Esophagus muscularis mucosa (tissue), 4 donors: ENCODE measurements around the gene SPI1. TPM values are rescaled to one million over a fixed set of nuclear protein-coding genes. Genes with fewer than 3 reads are reported as not detected.

Experiments
- DNase-seq: peaks from one replicate; pipeline ENCODE4 v3.0.0-alpha.2; 2017; ENCODE audit errors: extremely low spot score
- H3K27ac ChIP-seq, 4 donors: fragments of 200-600 bp; sonication (generic); replicated peaks in 1 of 4; 1 replicate in 3 of 4; 2 replicates in 1 of 4; pipeline ENCODE4 v1.5.1; 2016 to 2019; ENCODE audit warnings: mild to moderate bottlenecking in 1 of 4
- H3K27me3 ChIP-seq, 4 donors: fragments of 200-600 bp; sonication (generic); one replicate each; pipeline versions ENCODE4 v1.5.1 to v1.6.0; 2016 to 2019
- H3K36me3 ChIP-seq, 4 donors: fragments of 200-600 bp; sonication (generic); one replicate each; pipeline ENCODE4 v1.5.1; 2016 to 2019
- H3K4me1 ChIP-seq, 4 donors: fragments of 200-600 bp; sonication (generic); one replicate each; pipeline ENCODE4 v1.5.1; 2016 to 2019
- H3K4me3 ChIP-seq, 4 donors: fragments of 200-600 bp; sonication (generic); 1 replicate in 2 of 4; 2 replicates in 2 of 4; pipeline ENCODE4 v1.5.1; 2016 to 2019; ENCODE audit warnings: mild to moderate bottlenecking in 4 of 4, moderate library complexity in 1 of 4
- H3K9me3 ChIP-seq, 4 donors: fragments of 200-600 bp; sonication (generic); 1 replicate in 3 of 4; 2 replicates in 1 of 4; pipeline ENCODE4 v1.5.1; 2016 to 2019
- EP300 ChIP-seq: sonication (generic); formaldehyde crosslinking; IDR thresholded peaks from one replicate; pipeline ENCODE4 v1.6.1; 2017; ENCODE audit warnings: antibody characterized with exemption
- POLR2A ChIP-seq: fragments of 450-650 bp; IDR thresholded peaks from one replicate; pipeline ENCODE4 v1.6.1; 2017; ENCODE audit warnings: antibody characterized with exemption, moderate library complexity, mild to moderate bottlenecking, low read depth
- POLR2AphosphoS5 ChIP-seq, 2 donors: sonication (generic); formaldehyde crosslinking; IDR thresholded peaks; one replicate each; pipeline ENCODE4 v1.6.1; 2017; ENCODE audit warnings: antibody characterized with exemption in 2 of 2
- WGBS: methylation state at CpG from one replicate; pipeline ENCODE4 v1.1.5; 2018; 5-methylcytosine and 5-hydroxymethylcytosine counted together
- intact Hi-C: fragments of 100-400 bp; cut with DNase I; formaldehyde crosslinking; loops from one replicate; pipeline ENCODE4 v1.15.1; 2023
- total RNA-seq, 4 donors: library from RNA; depleted of rRNA; stranded (reverse); fragments of >200 nt; gene quantifications; one replicate each; pipeline versions ENCODE4 v1.1.0 to v1.2.1, GENCODE V29; 2016
- TF ChIP-seq, protein P1 (sequence below), 3 experiments: fragments of 200-600 bp in 2 of 3; fragments of 450-650 bp in 1 of 3; sonication (generic) in 2 of 3; IDR thresholded peaks; one replicate each; pipeline ENCODE4 v1.5.1; 2017 to 2019; ENCODE audit warnings: antibody characterized with exemption in 3 of 3, mild to moderate bottlenecking in 2 of 3, moderate library complexity in 1 of 3

The SPI1 gene
- total RNA-seq, 4 donors from 2014 or later, result 17.6 to 34.6 (median 20.5) TPM

DNA sequence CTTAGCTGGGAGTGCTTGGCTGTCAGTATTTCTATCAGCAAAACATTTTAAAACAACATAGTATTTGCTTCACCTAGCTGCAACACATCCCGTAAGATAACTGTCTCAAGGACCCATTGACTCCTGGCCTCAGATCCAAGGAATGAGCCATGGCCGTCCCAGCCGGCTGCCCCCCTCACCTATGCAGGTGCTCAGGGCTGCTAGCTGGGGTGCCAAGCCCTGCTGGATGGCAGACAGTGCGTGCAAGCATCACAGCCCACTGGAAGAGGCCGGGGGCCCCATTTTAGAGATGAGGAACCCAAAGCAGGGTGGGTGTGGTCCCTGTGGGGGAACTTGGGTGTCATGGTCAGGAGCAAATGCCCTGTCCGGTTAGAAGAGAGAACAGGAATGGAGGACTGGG, 39.4 kb upstream of the SPI1 start:
- Histone ChIP-seq H3K36me3 (peaks cover 60 to 96% (median 82%) of the 10 kb centered on the region in 4 donors), H3K27me3 (no peaks in the 10 kb centered on the region), H3K27ac (peak overlapping the region; percentile 88 to 98 (median 90)), H3K4me3 (no peak overlapping the region), H3K9me3 (no peaks in the 10 kb centered on the region), H3K4me1 (peaks cover 38 to 62% (median 56%) of the 10 kb centered on the region in 4 donors)
- no peak for DNase-seq
- TF ChIP-seq, protein P1, sequence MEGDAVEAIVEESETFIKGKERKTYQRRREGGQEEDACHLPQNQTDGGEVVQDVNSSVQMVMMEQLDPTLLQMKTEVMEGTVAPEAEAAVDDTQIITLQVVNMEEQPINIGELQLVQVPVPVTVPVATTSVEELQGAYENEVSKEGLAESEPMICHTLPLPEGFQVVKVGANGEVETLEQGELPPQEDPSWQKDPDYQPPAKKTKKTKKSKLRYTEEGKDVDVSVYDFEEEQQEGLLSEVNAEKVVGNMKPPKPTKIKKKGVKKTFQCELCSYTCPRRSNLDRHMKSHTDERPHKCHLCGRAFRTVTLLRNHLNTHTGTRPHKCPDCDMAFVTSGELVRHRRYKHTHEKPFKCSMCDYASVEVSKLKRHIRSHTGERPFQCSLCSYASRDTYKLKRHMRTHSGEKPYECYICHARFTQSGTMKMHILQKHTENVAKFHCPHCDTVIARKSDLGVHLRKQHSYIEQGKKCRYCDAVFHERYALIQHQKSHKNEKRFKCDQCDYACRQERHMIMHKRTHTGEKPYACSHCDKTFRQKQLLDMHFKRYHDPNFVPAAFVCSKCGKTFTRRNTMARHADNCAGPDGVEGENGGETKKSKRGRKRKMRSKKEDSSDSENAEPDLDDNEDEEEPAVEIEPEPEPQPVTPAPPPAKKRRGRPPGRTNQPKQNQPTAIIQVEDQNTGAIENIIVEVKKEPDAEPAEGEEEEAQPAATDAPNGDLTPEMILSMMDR (IDR thresholded peaks at IDR 0.05), result no peak
- no peak for TF ChIP-seq POLR2A
- no peak for TF ChIP-seq EP300
- TF ChIP-seq POLR2AphosphoS5 (IDR thresholded peaks at IDR 0.05), result no peak
- WGBS, result 70% methylated on average over 4 of the region's 6 CpGs
- intact Hi-C loops, result no loop called here

DNA sequence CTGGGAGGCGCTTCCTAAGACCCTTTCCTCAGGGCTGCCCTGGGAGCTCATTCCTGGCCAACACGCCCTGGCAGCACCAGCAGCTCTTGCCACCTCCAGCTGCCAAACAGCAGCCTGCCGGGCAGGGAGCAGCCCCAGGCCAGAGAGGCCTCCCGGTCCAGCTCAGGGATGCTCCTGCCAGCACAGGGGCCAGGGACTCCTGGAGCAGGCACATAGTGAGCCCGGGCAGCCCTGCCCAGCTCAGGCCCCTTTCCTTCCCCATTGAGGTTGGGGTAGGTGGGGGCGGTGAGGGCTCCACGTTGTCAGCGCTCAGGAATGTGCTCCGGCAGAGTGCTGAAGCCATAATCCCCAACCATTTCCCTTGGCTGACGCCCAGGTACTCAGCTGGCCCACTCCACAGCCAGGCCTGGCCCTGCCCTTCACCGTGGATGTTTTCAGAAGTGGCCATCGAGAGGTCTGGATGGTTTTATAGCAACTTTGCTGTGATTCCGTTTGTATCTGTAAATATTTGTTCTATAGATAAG, 37.7 kb upstream of the SPI1 start:
- intact Hi-C loops, result no loop called here
- TF ChIP-seq, protein P1 (IDR thresholded peaks at IDR 0.05), result no peak
- TF ChIP-seq EP300 (no peak), POLR2AphosphoS5 (IDR thresholded peaks at IDR 0.05) (peak; percentile 77 to 86), POLR2A (no peak)
- Histone ChIP-seq H3K36me3 (peaks cover 58 to 96% (median 80%) of the 10 kb centered on the region in 4 donors), H3K27ac (peak overlapping the region; percentile 88 to 98 (median 90)), H3K9me3 (no peaks in the 10 kb centered on the region), H3K4me1 (peaks cover 38 to 78% (median 70%) of the 10 kb centered on the region in 4 donors), H3K27me3 (no peaks in the 10 kb centered on the region), H3K4me3 (peak overlapping the region in 3 of 4 donors; percentile 1 to 11 (median 6))
- 16% methylated on average over 11 of the region's 13 CpGs for WGBS
- DNase-seq, result peak; percentile 97

DNA sequence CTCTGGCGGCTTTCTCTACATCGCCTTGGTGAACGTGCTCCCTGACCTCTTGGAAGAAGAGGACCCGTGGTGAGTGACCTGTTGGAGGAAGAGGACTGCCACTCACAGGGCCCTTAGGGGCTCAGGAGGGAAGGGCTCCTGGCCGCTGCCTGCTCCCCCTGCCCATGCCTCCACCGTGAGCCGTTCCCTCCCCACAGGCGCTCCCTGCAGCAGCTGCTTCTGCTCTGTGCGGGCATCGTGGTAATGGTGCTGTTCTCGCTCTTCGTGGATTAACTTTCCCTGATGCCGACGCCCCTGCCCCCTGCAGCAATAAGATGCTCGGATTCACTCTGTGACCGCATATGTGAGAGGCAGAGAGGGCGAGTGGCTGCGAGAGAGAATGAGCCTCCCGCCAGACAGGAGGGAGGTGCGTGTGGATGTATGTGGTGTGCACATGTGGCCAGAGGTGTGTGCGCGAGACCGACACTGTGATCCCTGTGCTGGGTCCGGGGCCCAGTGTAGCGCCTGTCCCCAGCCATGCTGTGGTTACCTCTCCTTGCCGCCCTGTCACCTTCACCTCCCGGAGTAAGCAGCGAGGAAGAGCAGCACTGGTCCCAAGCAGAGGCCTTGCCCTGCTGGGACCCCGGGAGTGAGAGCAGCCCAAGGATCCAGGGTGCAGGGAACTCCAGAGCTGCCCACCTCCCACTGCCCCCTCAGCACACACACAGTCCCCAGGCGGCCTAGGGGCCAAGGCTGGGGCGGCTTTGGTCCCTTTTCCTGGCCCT, 36.9 kb upstream of the SPI1 start:
- H3K36me3 ChIP-seq, result peaks cover 52 to 96% (median 79%) of the 10 kb centered on the region in 4 donors

DNA sequence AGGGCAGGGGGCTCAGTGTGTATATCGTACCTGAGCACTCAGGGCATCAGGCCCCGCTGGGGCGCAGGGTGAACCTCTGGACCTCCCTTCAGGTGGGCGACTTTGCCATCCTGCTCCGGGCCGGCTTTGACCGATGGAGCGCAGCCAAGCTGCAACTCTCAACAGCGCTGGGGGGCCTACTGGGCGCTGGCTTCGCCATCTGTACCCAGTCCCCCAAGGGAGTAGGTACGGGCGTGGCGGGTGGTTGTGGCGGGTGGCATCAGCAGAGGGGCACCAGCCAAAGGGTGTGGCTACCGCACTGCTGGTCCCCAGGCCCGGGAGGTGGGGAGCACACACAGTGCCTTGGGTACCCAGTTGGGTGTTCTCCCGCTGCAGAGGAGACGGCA, 36.3 kb upstream of the SPI1 start:
- WGBS, result 81% methylated on average over 7 of the region's 19 CpGs

More for the DNA sequence above, 36.9 kb upstream of the SPI1 start:
- peaks cover 40 to 85% (median 77%) of the 10 kb centered on the region in 4 donors for H3K4me1 ChIP-seq
- 78% methylated on average over 28 of the region's 31 CpGs for WGBS
- DNase-seq, result no peak
- H3K4me3 ChIP-seq, result no peak overlapping the region
- TF ChIP-seq POLR2A (no peak), EP300 (no peak), POLR2AphosphoS5 (IDR thresholded peaks at IDR 0.05) (no peak)
- TF ChIP-seq, protein P1 (IDR thresholded peaks at IDR 0.05), result no peak
- H3K9me3 ChIP-seq, result no peaks in the 10 kb centered on the region
- H3K27ac ChIP-seq, result peak overlapping the region; percentile 88 to 98 (median 90)
- intact Hi-C loops, result no loop called here
- no peaks in the 10 kb centered on the region for H3K27me3 ChIP-seq

More for the DNA sequence above, 36.3 kb upstream of the SPI1 start:
- Histone ChIP-seq H3K9me3 (no peaks in the 10 kb centered on the region), H3K4me3 (no peak overlapping the region), H3K27me3 (no peaks in the 10 kb centered on the region), H3K36me3 (peaks cover 46 to 91% (median 74%) of the 10 kb centered on the region in 4 donors), H3K27ac (peak overlapping the region; percentile 88 to 98 (median 90)), H3K4me1 (peaks cover 46 to 91% (median 83%) of the 10 kb centered on the region in 4 donors)
- no peak for DNase-seq
- no peak for TF ChIP-seq POLR2AphosphoS5 (IDR thresholded peaks at IDR 0.05)
- TF ChIP-seq, protein P1 (IDR thresholded peaks at IDR 0.05), result no peak
- intact Hi-C loops, result no loop called here
